ENCODE results near the gene HDAC4. TPM values are rescaled to one million over a fixed set of nuclear protein-coding genes. Genes with fewer than 3 reads are reported as not detected.

Gene HDAC4
- total and polyA plus RNA-seq, 10 of the 15 experiments (the other 5 are each of a cell fraction or from before 2014, with no cell fraction given), result 0.22 to 15.7 (median 4.8) TPM

DNA sequence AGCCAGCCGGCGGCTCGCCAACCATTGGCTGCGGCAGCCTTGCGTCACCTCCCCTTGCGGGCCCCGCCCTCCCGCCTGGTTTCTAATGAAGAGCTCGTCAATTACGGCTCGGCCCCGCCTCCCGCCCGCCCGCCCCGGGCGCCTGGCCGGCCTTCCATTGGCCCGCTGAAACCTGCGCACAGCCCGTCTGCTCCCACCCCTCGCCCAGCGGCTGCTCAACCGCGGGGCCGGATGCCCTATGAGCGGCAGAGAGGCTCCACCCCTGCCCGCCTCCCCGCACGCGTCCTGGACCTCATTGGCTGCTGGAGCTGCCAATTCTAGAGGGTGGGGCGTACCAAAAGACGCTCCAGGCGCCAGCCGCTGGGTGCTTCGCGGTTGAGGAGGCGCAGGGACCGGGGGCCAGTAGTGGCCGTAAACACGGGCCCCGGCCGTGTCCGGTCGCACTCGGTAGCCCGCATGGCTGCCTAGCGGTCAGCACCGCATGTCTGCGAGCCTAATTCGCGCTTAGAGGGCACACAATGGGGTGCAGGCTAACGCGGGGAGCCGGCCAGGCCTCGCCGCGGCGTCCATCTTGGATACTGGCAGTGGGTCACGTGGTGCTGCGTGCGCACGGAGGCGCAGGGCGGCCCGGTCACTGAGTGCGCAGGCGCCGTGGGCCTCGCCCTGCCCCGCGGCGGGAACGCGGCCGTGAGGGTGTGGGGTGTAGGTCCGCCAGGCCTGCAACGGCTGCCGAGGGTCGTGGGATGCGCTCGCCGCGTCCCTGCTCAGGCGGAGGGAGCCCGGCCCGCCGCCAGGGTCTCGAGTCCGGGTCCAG, 454 bp upstream of the HDAC4 start (continued):
- TF ChIP-seq, protein P1, sequence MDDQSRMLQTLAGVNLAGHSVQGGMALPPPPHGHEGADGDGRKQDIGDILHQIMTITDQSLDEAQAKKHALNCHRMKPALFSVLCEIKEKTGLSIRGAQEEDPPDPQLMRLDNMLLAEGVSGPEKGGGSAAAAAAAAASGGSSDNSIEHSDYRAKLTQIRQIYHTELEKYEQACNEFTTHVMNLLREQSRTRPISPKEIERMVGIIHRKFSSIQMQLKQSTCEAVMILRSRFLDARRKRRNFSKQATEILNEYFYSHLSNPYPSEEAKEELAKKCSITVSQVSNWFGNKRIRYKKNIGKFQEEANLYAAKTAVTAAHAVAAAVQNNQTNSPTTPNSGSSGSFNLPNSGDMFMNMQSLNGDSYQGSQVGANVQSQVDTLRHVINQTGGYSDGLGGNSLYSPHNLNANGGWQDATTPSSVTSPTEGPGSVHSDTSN (IDR thresholded peaks at IDR 0.05; ENCODE audit: insufficient replicate concordance, low read depth, low read length), result peak; percentile 95

DNA sequence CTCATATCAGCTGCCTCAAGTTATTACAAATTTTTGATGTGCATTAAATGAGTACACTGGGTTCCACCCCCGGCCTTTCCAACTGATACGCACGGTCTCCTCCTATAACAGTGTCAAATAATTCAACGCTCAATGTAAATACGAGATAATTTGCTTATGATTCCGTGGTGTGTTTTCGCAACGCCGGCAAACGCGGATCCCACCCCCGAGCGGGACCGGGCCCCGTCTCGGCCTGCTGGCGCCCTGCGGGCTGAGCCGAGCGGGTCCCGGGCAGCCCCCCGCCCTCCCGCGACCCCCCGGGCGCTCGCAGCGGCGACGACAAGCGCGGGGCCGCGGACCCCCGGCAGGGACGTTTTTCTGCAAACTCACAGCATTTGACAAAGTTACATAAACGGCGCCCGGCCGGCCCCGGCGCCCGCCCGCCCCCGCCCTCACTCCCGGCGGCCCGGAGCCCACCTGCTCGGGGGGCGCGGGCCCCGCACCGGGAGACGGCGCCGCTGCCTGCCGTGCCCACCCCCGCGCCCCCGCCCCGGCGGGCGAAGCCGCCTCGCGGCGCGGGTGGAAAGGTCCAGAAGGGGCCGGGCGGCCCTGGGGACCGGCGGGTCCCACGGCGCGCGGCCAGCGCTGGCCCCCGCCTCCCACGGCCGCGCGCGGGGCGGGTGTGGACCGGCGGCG, 762 bp downstream of the HDAC4 start:
- Histone ChIP-seq H3K36me3 (ENCODE audit: control insufficient read depth in 2 of 2, insufficient read depth in 2 of 2, low read length in 1 of 2) (no peaks in the 10 kb centered on the region), H3K4me2 (ENCODE audit: control insufficient read depth, insufficient read depth) (peak overlapping the region; percentile 86), H3K27me3 (replicated peaks in 1 of 2; ENCODE audit: control insufficient read depth in 2 of 2, insufficient read depth in 2 of 2, low read length in 1 of 2) (no peaks in the 10 kb centered on the region), H3K9ac (ENCODE audit: control insufficient read depth, insufficient read depth, low read length) (peak overlapping the region; percentile 53; the same call in 1 of the 2 replicates), H3K4me1 (ENCODE audit: control insufficient read depth, insufficient read depth, low read length) (peaks cover 5% of the 10 kb centered on the region; the same call in 1 of the 2 replicates), H3K79me2 (ENCODE audit: control insufficient read depth, insufficient read depth, low read length) (0 out of 2 replicates have a peak, but pooled peaks cover 2% of the 10 kb centered on the region), H3K9me3 (replicated peaks; ENCODE audit: control insufficient read depth, insufficient read depth, low read length) (no peaks in the 10 kb centered on the region), H4K20me1 (ENCODE audit: control insufficient read depth, insufficient read depth) (no peaks in the 10 kb centered on the region), H3K4me3 (peak overlapping the region; percentile 75), H3K27ac (ENCODE audit: control insufficient read depth, insufficient read depth) (no peak overlapping the region), H2AFZ (ENCODE audit: control insufficient read depth, low read depth, low read length) (no peak overlapping the region)
- TF ChIP-seq EGR1 (IDR thresholded peaks at IDR 0.05; ENCODE audit: borderline replicate concordance in 1 of 2, low read depth in 2 of 2, low read length in 2 of 2) (peak in 1 of 2 experiments; percentile 10; a peak in 1 of 3 replicates), RUNX3 (IDR thresholded peaks at IDR 0.05; ENCODE audit: low read length) (no peak)
- no peak for DNase-seq (ENCODE audit: low read depth, low spot score)
- in situ Hi-C loops (cut with MboI), result no loop called here
- POLR2A ChIA-PET, result interaction anchor here (0.7 kb wide), 1 partner anchor 18 kb away, joined by 4 read pairs; no protein-coding TSS in a partner anchor
- no peak for ATAC-seq
- SMC1A ChIA-PET (ENCODE audit: uncharacterized antibody, unreplicated experiment), result interaction anchor here (1.4 to 2.4 kb wide), 2 partner anchors 11 to 19 kb away, joined by 3 to 6 read pairs; no protein-coding TSS in a partner anchor
- WGBS (ENCODE audit: insufficient coverage, insufficient replicate concordance, low lambda C conversion rate, missing lambda C conversion rate), result 2% methylated on average over 26 of the region's 87 CpGs
- no peak for FAIRE-seq
- RAD21 ChIA-PET (ENCODE audit: unreplicated experiment), result interaction anchor here (3.2 kb wide), 1 partner anchor 19 kb away, joined by 10 read pairs; no protein-coding TSS in a partner anchor
- no TSS peak for BruUV-seq (replicated peaks)
- CTCF ChIA-PET, result no interaction called here
- intact Hi-C loops (cut with micrococcal nuclease; ENCODE audit: unreplicated experiment), result loop anchor here (5.0 kb wide), 3 partner anchors 133 to 363 kb away; no protein-coding TSS in a partner anchor

Measured in GM12878 (cell line).